SHP77 (cell line): ENCODE measurements around the gene KIF17.

Experiments
- DNase-seq, 2 experiments: peaks; one replicate each; lab custom pipeline; 2025; lab: John Stamatoyannopoulos, UW

Gene KIF17

DNA sequence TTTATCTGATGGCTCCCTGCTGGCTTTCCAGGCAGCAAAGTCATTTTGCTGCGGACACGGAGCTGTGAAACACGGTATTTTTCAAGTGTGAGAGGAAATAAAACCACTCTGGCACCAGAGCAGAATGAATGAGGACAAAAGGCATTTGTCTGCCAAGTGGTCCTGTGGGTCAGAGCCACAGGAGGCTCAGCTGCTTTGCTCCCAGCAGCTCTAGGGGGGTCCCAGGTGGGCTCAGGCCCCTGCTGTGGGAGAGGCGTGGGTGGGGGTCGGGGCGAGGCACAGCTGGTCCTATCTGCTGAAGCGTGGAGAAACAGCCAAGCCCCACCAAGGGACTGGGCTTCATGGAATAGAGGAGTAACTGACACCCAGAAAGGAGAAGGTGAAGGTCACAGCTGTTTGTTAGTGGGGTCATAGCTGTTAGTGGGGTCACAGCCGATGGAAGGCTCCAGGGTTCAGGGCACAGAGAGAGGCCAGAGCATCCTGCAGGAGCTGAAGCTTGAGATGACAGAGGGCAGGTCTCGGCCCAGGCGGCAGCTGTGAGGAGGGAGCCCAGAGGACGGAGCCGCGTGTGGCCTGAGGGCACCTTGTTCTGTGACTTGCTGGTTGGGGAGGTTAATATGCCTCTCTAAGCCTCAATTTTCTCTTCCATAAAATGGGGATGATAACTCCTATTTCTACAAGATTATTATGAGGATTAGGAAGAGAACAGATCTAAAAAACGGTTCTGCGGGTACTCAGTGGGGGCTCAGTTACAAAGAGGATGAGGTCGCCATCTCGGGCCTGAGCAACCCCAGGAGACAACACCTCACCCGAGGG is 7.1 kb downstream of the KIF17 start:
- no peak for DNase-seq

DNA sequence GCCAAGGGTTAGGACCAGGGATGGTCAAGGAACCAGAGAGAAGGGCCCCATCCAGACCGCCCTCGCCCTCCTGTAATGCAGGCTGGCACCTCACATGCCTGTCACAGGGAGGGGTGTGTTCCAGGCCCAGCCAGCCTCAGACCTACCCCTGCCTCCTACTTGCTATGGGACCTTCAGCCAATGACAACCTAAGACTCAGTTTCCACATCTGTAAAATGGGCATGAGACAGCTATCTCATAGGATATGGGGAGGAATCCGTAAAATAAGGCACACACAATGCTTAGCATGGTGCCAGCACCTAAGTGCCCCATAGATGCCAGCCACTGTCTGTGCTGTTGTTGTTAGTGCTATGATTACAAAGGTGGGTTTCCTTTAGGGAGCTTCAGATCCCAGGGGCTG is 7.9 kb downstream of the KIF17 start:
- DNase-seq = no peak

DNA sequence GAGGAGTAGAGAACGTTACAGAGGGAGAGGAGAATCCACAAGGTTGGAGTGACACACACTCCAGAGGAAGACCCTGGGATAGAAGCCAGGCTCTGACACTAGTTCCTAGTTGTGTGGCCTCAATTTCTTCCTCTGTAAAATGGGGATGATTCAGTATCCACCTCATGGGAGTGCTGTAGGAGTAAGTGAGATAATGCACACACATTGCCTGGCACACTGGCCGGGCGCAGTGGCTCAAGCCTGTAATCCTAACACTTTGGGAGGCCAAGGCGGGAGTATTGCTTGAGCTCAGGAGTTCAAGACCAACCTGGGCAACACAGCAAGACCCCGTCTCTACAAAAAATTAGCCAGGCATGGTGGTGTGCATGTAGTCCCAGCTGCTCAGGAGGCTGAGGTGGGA is 8.9 kb downstream of the KIF17 start:
- DNase-seq = no peak

DNA sequence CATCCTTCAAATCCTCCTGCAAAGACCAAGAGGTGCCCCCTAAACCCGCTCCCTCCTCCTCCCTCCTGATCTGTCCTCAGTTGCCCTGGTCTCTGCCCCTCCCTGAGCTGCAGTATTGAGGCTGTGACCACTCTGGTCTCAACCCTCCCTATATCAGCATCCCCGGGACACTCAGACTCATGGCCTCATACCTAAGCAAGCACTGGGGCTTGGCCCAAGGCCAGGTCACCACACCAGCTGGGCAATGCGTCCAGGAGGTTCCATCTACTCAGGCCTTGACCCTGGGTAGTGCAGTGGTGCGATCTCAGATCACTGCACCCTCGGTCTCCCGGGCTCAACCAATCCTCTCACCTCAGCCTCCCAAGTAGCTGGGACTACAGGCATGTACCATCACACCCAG is 9.8 kb downstream of the KIF17 start:
- DNase-seq = peak; percentile 12 to 34

DNA sequence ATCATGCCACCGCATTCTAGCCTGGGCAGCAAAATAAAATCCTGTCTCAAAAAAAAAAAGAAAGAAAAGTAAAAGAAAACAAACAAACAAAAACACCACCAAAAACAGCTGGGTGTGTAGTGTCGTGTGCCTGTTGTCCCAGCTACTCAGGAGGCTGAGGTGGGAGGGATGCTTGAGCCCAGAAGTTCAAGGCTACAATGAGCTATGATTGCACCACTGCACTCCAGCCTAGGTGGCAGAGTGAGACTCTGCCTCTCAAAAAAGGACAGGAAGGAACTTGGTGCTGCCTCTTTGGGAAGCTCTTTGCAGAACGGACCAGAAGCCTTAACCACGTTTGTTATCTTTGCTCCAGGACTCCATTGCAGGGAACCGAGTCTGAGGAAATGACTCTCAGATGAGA is 11.0 kb downstream of the KIF17 start:
- no peak for DNase-seq

DNA sequence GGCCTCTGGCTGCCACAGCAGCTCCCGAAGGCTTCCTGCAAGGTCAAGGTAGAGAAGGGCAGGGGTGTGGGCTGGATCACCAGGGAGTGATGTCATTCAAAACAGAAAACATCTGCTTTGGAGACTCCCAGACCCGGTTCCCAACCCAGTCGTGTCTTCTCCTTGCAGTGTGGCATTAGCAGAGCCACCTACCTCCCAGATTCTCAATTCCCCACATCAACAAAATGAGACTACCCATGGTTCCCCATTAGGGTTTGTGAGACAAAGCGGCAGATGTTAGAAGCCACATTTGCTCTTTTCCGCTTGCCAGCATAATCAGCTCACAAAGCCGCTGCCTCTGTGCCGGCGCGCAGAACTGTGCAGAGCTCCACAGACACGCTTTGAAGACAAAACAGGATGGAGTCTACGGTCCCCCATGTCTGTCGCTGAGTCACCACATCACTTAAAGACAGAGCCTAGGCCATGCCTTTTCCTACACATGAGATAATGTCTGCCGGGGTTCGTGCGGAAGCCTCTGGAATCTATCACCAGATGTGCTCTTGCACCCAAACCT is 12.5 kb downstream of the KIF17 start:
- no peak for DNase-seq

DNA sequence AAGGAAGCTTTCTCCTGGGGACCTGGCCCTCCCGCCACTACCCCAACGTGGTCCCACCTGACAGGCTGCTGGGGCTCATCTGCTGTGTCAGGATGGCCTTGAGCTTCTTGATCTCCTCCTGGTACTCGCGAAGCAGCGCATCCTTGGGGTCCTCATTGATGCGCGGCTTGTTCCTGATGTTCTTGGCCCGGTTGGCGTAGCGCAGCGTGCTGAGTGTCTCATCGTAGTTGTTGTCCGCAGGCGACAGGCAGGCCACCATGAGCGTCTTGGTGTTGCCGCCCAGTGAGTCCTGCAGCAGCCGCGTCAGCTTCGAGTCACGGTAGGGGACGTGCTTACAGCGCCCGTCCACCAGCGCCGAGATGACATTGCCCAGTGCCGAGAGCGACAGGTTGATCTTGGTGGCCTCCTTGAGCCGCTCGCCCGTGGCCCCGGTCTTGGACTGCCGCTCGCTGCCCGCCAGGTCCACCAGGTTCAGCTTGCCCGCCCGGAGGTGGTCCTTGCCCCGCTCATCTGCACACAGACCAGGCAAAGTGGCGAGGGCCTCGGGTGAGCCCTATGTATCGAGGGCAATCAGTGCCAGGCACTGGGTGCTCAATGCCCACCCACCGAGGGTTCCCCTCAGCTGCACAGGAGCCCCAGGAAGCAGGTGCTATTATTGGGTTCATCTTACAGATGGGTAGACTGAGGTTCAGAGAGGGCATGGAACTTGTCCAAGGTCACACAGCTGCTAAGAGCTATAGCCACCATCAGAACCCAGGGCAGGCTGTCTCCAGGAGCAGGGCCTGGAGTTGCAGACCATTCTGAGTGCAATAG is 13.2 kb downstream of the KIF17 start:
- DNase-seq = no peak

DNA sequence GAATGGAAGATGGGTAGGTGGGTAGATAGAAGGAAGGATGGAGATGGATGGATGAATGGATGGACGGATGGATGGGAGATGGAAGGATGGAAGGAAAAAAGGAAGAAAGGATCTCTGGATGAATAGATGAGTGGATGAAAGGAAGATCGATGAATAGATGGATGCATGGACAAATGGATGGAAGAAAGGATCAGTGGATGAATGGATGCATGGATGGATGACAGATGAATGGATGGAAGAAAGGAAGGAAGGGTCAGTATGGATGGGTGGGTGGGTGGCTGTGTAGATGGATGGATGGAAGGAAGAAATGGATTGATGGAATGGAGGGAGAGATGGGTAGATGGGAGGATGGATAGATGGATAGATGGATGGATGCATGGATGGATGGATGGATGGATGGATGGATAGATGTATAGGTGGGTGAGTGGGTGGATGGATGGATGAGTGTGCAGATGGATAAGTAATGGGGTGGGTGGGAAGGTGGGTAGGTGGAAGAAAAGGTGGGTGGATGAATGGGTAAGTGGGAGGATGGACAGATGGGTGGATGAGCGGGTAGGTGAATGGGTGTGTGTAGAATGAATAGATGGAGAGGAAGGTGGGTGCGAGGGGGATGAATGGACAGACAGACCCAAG is 14.6 kb downstream of the KIF17 start:
- DNase-seq = no peak

DNA sequence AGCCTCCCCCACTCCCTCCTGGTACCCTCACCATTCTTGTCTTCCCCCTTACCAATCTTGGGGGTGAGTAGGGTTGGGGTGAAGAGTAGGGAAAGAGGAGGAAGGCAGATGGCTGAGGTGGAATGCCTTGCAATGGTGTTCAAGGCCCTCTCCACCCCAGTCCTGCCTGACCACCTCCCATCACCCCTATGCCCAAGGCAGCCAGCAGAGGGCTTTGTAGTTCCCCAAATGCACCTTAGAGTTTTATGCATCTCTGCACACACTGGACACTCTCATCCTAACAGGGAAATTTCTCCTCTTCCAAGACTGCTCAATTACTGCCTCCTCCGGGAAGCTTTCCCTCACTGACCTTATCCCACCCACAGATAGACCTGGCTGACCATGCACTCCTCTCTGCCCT is 15.4 kb downstream of the KIF17 start:
- no peak for DNase-seq

DNA sequence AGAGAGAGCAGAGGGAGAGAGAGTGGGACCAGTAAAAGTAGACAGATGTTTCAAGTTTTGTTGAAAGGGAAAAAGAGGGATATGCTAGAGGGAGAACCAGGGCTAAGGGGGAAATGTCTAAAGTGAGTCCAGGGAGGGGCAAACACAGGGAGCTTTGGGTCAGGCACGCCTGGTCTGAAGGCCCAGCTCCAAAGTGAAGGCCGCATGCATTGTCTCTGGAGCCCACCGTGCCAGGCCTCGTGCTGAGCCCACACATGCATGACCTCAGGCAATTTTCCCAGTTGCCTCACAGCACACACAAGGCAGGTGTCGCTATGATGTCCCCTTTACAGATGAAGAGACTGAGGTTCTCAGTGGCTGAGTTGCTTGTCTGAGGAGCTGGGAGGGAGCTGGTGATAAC is 16.0 kb downstream of the KIF17 start:
- no peak for DNase-seq

DNA sequence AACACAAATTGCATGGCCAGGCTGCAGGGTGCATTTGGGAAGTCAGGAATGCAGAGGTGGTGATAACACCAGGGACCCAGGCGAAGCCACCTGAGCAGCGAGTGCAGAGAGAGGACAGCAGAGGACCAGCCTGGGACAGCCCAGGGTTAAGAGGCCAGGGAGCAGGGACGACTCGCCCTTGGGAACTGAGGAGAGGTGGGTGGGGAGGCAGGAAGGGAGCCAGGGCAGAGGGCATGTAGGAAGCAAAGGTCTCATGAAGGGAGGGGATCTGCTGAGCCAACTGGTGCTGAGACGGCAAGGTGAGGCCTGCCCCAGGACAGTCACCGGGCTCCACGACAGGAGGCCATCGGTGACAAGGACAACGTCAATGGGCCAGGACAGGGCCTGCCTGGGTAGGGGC is 16.4 kb downstream of the KIF17 start:
- no peak for DNase-seq

DNA sequence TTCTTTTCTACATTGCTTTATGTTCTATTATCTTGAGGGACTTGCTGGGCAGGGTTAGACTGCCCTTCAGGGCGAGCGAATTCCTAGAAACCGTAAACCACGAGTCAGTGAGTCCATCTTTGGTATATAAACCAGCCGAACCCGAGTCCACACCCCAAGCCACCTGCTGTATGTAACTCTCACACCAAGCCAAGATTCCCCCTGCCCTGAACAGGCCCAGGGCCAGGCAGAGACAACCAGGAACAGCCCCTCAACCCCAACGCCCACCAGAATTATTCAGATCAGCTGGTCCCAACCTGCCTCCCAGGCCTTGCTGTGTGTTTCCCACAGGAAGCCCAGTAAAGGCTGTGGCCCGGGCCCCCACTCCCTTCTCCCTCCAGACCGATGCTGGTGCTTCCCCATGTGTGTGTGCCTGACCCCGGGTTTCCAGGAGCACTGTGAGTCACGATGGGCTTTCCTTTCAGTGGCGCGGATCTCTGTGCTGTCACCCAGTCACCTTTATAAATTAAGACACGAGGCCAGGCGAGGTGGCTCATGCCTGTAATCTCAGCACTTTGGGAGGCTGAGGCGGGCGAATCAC is 17.1 kb downstream of the KIF17 start:
- DNase-seq = no peak

DNA sequence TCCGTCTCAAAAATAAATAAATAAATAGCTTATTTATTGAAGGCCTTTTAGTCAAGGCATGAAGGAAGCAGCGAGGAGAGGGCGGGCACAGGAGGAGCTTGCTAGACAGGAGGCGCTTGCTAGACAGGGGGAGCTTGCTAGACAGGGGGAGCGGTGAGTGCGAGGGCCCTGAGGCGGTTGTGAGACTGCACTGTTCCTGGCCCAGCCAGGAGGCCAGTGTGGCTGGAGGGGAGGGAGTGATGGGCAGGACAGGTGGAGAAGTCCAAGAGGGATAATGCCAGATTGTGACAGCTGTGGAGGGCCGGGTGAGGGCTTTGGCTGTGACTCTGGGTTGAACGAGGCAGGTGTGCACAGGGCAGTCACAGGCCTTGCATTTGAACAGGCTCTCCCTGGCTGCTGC is 18.2 kb downstream of the KIF17 start:
- DNase-seq = peak; percentile 76 to 78

DNA sequence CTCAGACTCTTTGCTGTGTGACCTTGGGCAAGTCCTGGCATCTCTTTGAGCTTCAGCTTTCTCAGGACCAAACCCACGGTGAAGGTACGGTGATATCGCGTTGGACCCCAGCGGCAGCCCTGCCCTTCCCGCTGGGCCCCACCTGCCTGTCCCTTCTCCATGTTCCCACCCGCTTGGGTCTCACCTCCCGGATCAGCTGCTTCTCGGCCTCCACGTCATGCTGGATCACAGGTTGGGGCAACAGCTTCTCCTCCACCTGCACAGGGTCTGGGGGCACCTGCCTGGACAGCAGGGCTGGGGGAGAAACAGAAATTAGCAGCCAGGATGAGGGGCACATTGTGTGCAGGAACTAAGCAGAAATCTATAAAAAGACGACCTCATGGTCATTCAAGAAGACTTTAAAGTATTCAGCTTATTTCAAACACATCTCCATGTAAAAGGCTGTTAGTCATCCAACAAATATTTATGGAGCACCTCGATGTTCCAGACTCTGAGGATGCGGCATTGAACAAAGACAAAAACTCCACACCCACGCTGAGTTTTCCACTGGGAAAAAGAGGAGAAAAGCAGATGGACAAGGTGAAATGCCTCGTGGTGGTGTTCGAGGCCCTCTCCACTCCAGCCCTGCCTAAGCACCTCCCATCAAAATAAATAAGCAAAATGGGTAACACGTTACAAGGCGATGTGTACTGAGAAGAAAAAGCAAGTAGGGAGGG is 19.5 kb downstream of the KIF17 start:
- DNase-seq = no peak

DNA sequence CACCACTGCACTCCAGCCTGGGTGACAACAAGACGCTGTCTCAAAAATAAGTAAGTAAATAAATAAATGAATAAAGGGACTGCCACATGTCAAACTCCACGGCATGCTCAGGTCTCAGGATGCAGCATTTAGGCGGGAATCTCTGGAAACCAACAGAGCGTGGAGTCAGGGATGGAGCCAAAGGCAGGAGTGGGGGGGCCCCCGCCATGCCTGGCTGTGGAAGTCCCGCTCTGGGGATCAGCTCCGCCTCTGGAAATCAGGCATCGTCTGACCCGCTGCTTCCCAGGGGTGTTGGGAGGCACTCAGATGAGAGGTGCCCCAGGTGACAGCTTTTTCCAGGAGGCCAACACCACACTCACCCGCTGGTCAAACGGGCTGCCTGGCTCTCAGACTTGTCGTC is 20.2 kb downstream of the KIF17 start:
- DNase-seq = no peak

DNA sequence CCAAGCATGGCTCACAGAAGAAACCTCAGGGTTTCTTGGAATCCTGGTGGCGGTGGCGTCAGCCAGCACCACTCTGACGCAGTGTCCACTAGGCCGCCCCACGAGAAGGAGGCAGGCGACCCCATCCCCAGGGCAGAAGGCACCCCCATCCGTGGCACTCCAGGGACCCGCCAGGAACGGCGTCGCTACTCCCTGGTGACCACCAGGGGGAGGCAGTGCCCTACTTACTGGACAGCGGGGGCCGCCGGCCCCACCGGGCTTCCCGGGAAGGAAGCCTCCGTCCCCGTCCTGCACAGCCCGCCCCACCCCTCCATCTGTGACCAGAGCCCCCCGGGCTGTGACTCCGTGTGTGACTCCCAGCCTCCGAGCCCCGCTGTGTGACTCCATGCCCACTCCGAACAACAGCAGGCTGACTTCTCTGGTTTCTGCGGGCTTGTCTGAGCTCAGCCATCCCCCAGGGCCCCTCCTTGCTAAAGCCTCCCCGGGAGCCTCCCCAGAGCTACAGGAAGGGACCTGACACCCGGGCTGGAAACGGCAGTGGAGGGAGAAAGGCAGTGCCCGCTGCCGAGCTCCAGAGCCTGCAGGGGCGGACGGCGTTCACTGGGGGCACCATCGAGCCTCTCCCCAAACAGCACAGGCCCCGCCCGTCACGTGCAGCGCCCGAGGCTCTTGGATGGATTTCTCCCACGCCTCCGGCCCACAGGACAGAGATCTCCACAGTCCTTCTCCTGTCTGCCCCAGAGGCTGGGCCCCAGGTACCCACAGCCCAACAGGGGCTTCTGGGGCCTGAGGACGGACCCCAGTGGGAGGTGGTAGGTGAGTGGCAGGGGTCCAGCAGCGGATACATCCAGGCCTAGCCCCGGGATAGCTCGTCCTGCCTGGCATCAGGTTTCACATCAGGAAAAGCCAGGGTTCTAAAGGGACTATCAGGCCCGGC is 21.1 kb downstream of the KIF17 start:
- DNase-seq = peak; percentile 85 to 88

DNA sequence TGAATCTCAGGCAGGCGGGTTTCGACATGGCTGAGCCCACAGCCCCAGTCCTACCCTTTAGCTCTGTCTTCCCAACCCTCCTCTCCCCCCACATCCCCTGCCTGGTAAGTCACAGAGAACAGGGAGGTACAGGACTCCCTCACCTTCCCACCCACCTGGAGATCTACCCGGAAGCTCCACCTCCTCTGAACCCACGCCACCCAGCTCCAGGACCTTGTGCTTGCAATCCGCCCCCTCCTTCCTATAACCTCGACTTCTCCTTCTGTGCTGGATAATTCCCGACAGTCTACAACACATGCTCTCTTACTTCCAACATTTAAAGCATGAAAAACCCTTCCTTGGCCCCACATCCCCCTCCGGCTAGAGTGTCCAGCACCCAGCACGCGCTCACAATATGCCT is 22.3 kb downstream of the KIF17 start:
- no peak for DNase-seq

DNA sequence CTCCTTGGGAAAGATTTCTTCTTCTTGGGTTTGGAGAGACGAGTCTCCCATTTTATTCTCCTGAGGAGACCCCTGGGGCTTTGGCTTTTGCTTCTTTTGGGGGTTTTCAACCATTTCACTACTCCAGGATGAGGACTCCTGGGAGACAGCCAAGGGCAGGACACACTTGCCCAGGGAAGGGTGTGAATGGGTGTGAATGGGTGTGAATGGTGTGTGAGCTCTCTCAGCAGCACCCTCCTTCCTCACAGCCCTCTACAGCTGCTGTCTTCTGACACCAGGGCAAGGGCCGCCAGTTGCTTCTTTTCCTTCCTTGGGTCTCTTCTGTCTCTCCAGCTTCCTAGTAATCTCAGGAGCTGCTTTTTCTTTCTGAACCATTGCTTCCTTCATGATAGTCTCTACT is 24.2 kb downstream of the KIF17 start:
- DNase-seq = no peak

DNA sequence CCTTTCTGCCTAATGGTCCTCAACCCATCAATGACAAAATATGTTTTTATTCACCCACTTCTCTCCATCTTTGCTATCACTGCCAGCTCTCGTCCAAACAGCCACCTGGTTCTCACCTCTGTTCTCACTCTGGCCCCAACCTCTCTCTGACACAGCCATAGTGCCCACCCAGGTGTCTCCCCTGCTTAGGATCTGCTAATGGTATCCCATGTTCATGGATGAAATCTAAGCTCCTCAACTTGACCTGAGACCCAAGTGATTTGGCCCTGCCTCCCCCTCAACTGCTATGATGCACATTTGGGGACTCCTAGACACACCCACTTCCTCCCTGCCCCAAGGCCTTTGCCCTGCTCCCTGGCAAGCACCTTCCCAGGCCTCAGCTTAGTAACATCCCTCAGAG is 25.9 kb downstream of the KIF17 start:
- DNase-seq = no peak

DNA sequence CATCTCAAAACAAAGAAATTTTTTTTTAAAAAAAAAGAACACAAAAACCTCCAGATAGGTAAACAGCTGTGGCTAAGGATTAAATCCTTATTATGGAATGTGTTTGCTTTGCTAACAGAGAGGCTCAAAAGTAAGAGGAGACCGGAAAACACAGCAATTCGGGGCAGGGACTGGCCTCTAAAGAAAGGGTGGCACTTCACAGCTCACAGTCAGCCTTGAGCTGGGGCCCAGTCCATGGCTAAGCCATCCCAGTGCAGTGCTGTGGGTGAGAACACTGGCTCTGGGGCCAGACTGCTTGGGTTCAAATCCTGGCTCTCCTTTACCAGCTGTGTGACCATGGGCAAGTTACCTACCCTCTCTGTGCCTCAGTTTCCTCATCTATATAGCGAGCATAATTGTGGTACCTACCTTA is 28.2 kb downstream of the KIF17 start:
- DNase-seq = no peak
